T-helper 1 cell treated with Interleukin-12 subunit alpha and Interleukin-12 subunit beta and Interleukin-4 antibody, amounts not matched to agents 30 μg/mL and 1 μg/mL, for 36 hours (primary cell): ENCODE measurements around the gene KRTAP5-9.

ENCODE experiments used
- H3K27ac Mint-ChIP-seq: one replicate; pipeline ENCODE4 v1.8.0; 2021; ENCODE audit warnings: mild to moderate bottlenecking, mixed read lengths
- H3K27me3 Mint-ChIP-seq: one replicate; pipeline ENCODE4 v1.8.0; 2021; ENCODE audit warnings: low read depth, mixed read lengths
- H3K36me3 Mint-ChIP-seq: one replicate; pipeline ENCODE4 v1.8.0; 2021; ENCODE audit warnings: low read depth, mixed read lengths
- H3K4me1 Mint-ChIP-seq: one replicate; pipeline ENCODE4 v1.8.0; 2021; ENCODE audit warnings: low read depth, mixed read lengths
- H3K4me3 Mint-ChIP-seq: one replicate; pipeline ENCODE4 v1.8.0; 2021; ENCODE audit warnings: mild to moderate bottlenecking, moderate library complexity, mixed read lengths
- H3K9me3 Mint-ChIP-seq: one replicate; pipeline ENCODE4 v1.8.0; 2021; ENCODE audit warnings: mixed read lengths

KRTAP5-9 gene

GRCh38 chr11:71548120-71548519, at the start of gene KRTAP5-9:
Gene KRTAP5-9 (plus strand): TSS chr11:71548420. CDS start chr11:71548658, 238 bp downstream.
- no peak within 1 kb of the TSS for H3K4me3 Mint-ChIP-seq
- H3K27ac Mint-ChIP-seq, result no peak within 1 kb of the TSS
- H3K9me3 Mint-ChIP-seq, result peaks cover 5% of the 10 kb centered on the region
- no peaks in the 10 kb centered on the region for H3K27me3 Mint-ChIP-seq
- no peaks in the 10 kb centered on the region for H3K36me3 Mint-ChIP-seq
- peaks cover 1% of the 10 kb centered on the region for H3K4me1 Mint-ChIP-seq

- peaks cover 40% of the 10 kb centered on the region for H3K36me3 Mint-ChIP-seq
- peak overlapping the region; percentile 8 for H3K4me3 Mint-ChIP-seq
- H3K4me1 Mint-ChIP-seq, result peaks cover 4% of the 10 kb centered on the region
- H3K27ac Mint-ChIP-seq, result peak overlapping the region; percentile 62
- H3K9me3 Mint-ChIP-seq, result no peaks in the 10 kb centered on the region
- H3K27me3 Mint-ChIP-seq, result no peaks in the 10 kb centered on the region
Observed at GRCh38 chr11:71499125-71499524, 49.1 kb upstream of the KRTAP5-9 start.

- Mint-ChIP-seq H3K4me1 (peaks cover 4% of the 10 kb centered on the region), H3K36me3 (peaks cover 38% of the 10 kb centered on the region), H3K4me3 (no peak overlapping the region), H3K27me3 (no peaks in the 10 kb centered on the region), H3K27ac (no peak overlapping the region), H3K9me3 (no peaks in the 10 kb centered on the region)
Observed at GRCh38 chr11:71499546-71499945, 48.7 kb upstream of the KRTAP5-9 start.

GRCh38 chr11:71500601-71501021, 47.6 kb upstream of the KRTAP5-9 start:
- no peak overlapping the region for H3K4me3 Mint-ChIP-seq
- H3K36me3 Mint-ChIP-seq, result peaks cover 38% of the 10 kb centered on the region
- H3K27me3 Mint-ChIP-seq, result no peaks in the 10 kb centered on the region
- no peaks in the 10 kb centered on the region for H3K9me3 Mint-ChIP-seq
- peaks cover 4% of the 10 kb centered on the region for H3K4me1 Mint-ChIP-seq
- no peak overlapping the region for H3K27ac Mint-ChIP-seq

- H3K4me3 Mint-ChIP-seq, result no peak overlapping the region
- peaks cover 4% of the 10 kb centered on the region for H3K4me1 Mint-ChIP-seq
- H3K27ac Mint-ChIP-seq, result no peak overlapping the region
- no peaks in the 10 kb centered on the region for H3K27me3 Mint-ChIP-seq
- H3K9me3 Mint-ChIP-seq, result no peaks in the 10 kb centered on the region
- peaks cover 41% of the 10 kb centered on the region for H3K36me3 Mint-ChIP-seq
Observed at GRCh38 chr11:71501071-71501985, 46.9 kb upstream of the KRTAP5-9 start.

GRCh38 chr11:71502026-71502425, 46.2 kb upstream of the KRTAP5-9 start:
- Mint-ChIP-seq H3K36me3 (peaks cover 36% of the 10 kb centered on the region), H3K9me3 (no peaks in the 10 kb centered on the region), H3K27me3 (no peaks in the 10 kb centered on the region), H3K4me3 (no peak overlapping the region), H3K4me1 (peaks cover 4% of the 10 kb centered on the region), H3K27ac (no peak overlapping the region)

- H3K27me3 Mint-ChIP-seq, result no peaks in the 10 kb centered on the region
- H3K36me3 Mint-ChIP-seq, result peaks cover 33% of the 10 kb centered on the region
Observed at GRCh38 chr11:71502871-71503435, 45.3 kb upstream of the KRTAP5-9 start.

GRCh38 chr11:71504531-71504930, 43.7 kb upstream of the KRTAP5-9 start:
- Mint-ChIP-seq H3K9me3 (peaks cover 16% of the 10 kb centered on the region), H3K27ac (no peak overlapping the region), H3K36me3 (peaks cover 23% of the 10 kb centered on the region), H3K27me3 (no peaks in the 10 kb centered on the region), H3K4me1 (no peaks in the 10 kb centered on the region), H3K4me3 (no peak overlapping the region)

More at GRCh38 chr11:71502871-71503435, 45.3 kb upstream of the KRTAP5-9 start:
- Mint-ChIP-seq H3K9me3 (peaks cover under 1% of the 10 kb centered on the region), H3K4me3 (no peak overlapping the region), H3K4me1 (peaks cover 4% of the 10 kb centered on the region), H3K27ac (no peak overlapping the region)

- Mint-ChIP-seq H3K27ac (no peak overlapping the region), H3K4me3 (no peak overlapping the region), H3K9me3 (peaks cover 21% of the 10 kb centered on the region), H3K36me3 (peaks cover 24% of the 10 kb centered on the region), H3K27me3 (no peaks in the 10 kb centered on the region), H3K4me1 (no peaks in the 10 kb centered on the region)
Observed at GRCh38 chr11:71505001-71505400, 43.2 kb upstream of the KRTAP5-9 start.

GRCh38 chr11:71505781-71506180, 42.4 kb upstream of the KRTAP5-9 start:
- H3K9me3 Mint-ChIP-seq, result peaks cover 21% of the 10 kb centered on the region
- no peak overlapping the region for H3K27ac Mint-ChIP-seq
- H3K27me3 Mint-ChIP-seq, result no peaks in the 10 kb centered on the region
- H3K36me3 Mint-ChIP-seq, result peaks cover 16% of the 10 kb centered on the region
- no peak overlapping the region for H3K4me3 Mint-ChIP-seq
- H3K4me1 Mint-ChIP-seq, result no peaks in the 10 kb centered on the region

- H3K4me1 Mint-ChIP-seq, result no peaks in the 10 kb centered on the region
- H3K27me3 Mint-ChIP-seq, result no peaks in the 10 kb centered on the region
- no peak overlapping the region for H3K27ac Mint-ChIP-seq
- H3K36me3 Mint-ChIP-seq, result peaks cover 16% of the 10 kb centered on the region
- H3K4me3 Mint-ChIP-seq, result no peak overlapping the region
- peaks cover 21% of the 10 kb centered on the region for H3K9me3 Mint-ChIP-seq
Observed at GRCh38 chr11:71507102-71507501, 41.1 kb upstream of the KRTAP5-9 start.

- Mint-ChIP-seq H3K27me3 (no peaks in the 10 kb centered on the region), H3K27ac (no peak overlapping the region), H3K4me1 (no peaks in the 10 kb centered on the region), H3K36me3 (no peaks in the 10 kb centered on the region), H3K9me3 (peaks cover 13% of the 10 kb centered on the region), H3K4me3 (no peak overlapping the region)
Observed at GRCh38 chr11:71518506-71519471, 29.4 kb upstream of the KRTAP5-9 start.

- Mint-ChIP-seq H3K9me3 (peaks cover 10% of the 10 kb centered on the region), H3K4me1 (no peaks in the 10 kb centered on the region), H3K36me3 (no peaks in the 10 kb centered on the region), H3K27me3 (no peaks in the 10 kb centered on the region), H3K27ac (no peak overlapping the region), H3K4me3 (no peak overlapping the region)
Observed at GRCh38 chr11:71519546-71519945, 28.7 kb upstream of the KRTAP5-9 start.

GRCh38 chr11:71525188-71525937, 22.9 kb upstream of the KRTAP5-9 start:
- Mint-ChIP-seq H3K27ac (no peak overlapping the region), H3K27me3 (no peaks in the 10 kb centered on the region), H3K36me3 (no peaks in the 10 kb centered on the region), H3K4me3 (no peak overlapping the region), H3K4me1 (no peaks in the 10 kb centered on the region), H3K9me3 (peaks cover 10% of the 10 kb centered on the region)
